ENCODE results near the gene BEND2.

The BEND2 gene

GRCh38 chrX:18133605-18134004 lies 87.1 kb downstream of the BEND2 start:
- DNase-seq = no peak

- no peak for DNase-seq
Observed at GRCh38 chrX:18129690-18130089, 91.0 kb downstream of the BEND2 start.

DNA sequence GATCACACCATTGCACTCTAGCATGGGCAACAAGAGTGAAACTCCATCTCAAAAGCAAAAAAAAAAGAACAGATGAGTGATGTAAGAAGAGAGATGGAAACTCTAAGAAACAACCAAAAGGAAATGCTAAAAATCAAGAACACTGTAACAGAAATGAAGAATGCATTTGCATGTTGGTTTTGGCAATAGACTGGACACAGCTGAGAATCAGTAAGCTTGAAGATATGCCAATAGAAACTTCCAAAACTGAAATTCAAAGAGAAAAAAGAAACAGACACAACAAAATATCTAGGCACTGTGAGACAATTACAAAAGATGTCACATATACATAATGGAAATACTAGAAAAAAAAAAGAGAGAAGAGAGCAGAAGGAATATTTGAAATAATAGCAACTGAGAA lies 93.7 kb downstream of the BEND2 start:
- DNase-seq = no peak

GRCh38 chrX:18119856-18120255 lies 100.8 kb downstream of the BEND2 start:
- no peak for DNase-seq

All from NCI-H1694 treated with DMSO at 0.1 percent for 48 hours (cell line).